Liver (tissue), 9 donors: Measurements from ENCODE around the gene CADM3. TPM values are rescaled to one million over a fixed set of nuclear protein-coding genes. Genes with fewer than 3 reads are reported as not detected.

ENCODE experiments used
- DNase-seq: peaks from one replicate; pipeline ENCODE4 v3.0.0-alpha.2; 2017; ENCODE audit warnings: low spot score
- H3K27ac ChIP-seq, 2 donors: one replicate each; pipeline ENCODE4 v1.7.0; 2013; ENCODE audit warnings: inconsistent platforms in 2 of 2, low read length in 2 of 2, control low read depth in 1 of 2, low read depth in 1 of 2, mild to moderate bottlenecking in 1 of 2
- H3K27me3 ChIP-seq, 4 donors: one replicate each; pipeline versions ENCODE4 v1.6.1 to v1.7.0; 2013; ENCODE audit warnings: low read length in 3 of 4, inconsistent platforms in 1 of 4, mild to moderate bottlenecking in 1 of 4, moderate library complexity in 1 of 4; ENCODE audit not compliant: control insufficient read depth in 4 of 4, insufficient read depth in 4 of 4
- H3K36me3 ChIP-seq, 4 donors: one replicate each; pipeline versions ENCODE4 v1.6.1 to v1.7.0; 2013; ENCODE audit warnings: low read length in 3 of 4, mild to moderate bottlenecking in 3 of 4, low read depth in 1 of 4, moderate library complexity in 1 of 4; ENCODE audit not compliant: control insufficient read depth in 4 of 4, insufficient read depth in 3 of 4
- H3K4me1 ChIP-seq, 4 donors: one replicate each; pipeline versions ENCODE4 v1.6.1 to v1.7.0; 2013; ENCODE audit warnings: low read length in 3 of 4, mild to moderate bottlenecking in 3 of 4, moderate library complexity in 1 of 4; ENCODE audit not compliant: control insufficient read depth in 4 of 4, insufficient read depth in 4 of 4
- H3K4me3 ChIP-seq, 3 donors: one replicate each; pipeline versions ENCODE4 v1.6.1 to v1.7.0; 2013; ENCODE audit warnings: low read length in 3 of 3, control low read depth in 1 of 3, low read depth in 1 of 3, mild to moderate bottlenecking in 1 of 3
- H3K9ac ChIP-seq, 2 donors: one replicate each; pipeline ENCODE4 v1.7.0; 2013; ENCODE audit warnings: low read length in 2 of 2, mild to moderate bottlenecking in 2 of 2, moderate library complexity in 2 of 2, control low read depth in 1 of 2, low read depth in 1 of 2
- H3K9me3 ChIP-seq, 4 donors: one replicate each; pipeline versions ENCODE4 v1.6.1 to v1.7.0; 2013; ENCODE audit warnings: low read length in 3 of 4; ENCODE audit not compliant: control insufficient read depth in 4 of 4
- ATF3 ChIP-seq: IDR thresholded peaks from 2 replicates; pipeline ENCODE4 v1.6.1; 2016; ENCODE audit warnings: antibody characterized with exemption
- CTCF ChIP-seq: fragments of 150-350 bp; IDR thresholded peaks from 2 replicates; pipeline ENCODE4 v1.5.1; 2017; ENCODE audit warnings: improper control_type of control experiment, low read depth, low read length; ENCODE audit not compliant: missing input control
- EGR1 ChIP-seq, 2 donors: IDR thresholded peaks; 2 replicates each; pipeline ENCODE4 v1.6.1; 2016 to 2018; ENCODE audit warnings: antibody characterized with exemption in 2 of 2, low read depth in 2 of 2
- HNF4A ChIP-seq, 2 donors: conservative IDR thresholded peaks; 2 replicates each; pipeline ENCODE4 v1.6.1; 2016; ENCODE audit warnings: antibody characterized with exemption in 2 of 2, mild to moderate bottlenecking in 2 of 2
- HNF4G ChIP-seq: IDR thresholded peaks from 2 replicates; pipeline ENCODE4 v1.6.1; 2016; ENCODE audit warnings: antibody characterized with exemption
- JUND ChIP-seq, 2 donors: IDR thresholded peaks; 2 replicates each; pipeline ENCODE4 v1.6.1; 2016; ENCODE audit warnings: antibody characterized with exemption in 2 of 2
- NR2F2 ChIP-seq: IDR thresholded peaks from 2 replicates; pipeline ENCODE4 v1.6.1; 2016; ENCODE audit warnings: antibody characterized with exemption
- REST ChIP-seq: IDR thresholded peaks from 2 replicates; pipeline ENCODE4 v1.6.1; 2016; ENCODE audit warnings: antibody characterized with exemption, mild to moderate bottlenecking
- SP1 ChIP-seq: IDR thresholded peaks from 2 replicates; pipeline ENCODE4 v1.6.1; 2018; ENCODE audit warnings: antibody characterized with exemption, mild to moderate bottlenecking
- TAF1 ChIP-seq: conservative IDR thresholded peaks from 2 replicates; pipeline ENCODE4 v1.6.1; 2016; ENCODE audit warnings: antibody characterized with exemption, mild to moderate bottlenecking
- YY1 ChIP-seq: IDR thresholded peaks from 2 replicates; pipeline ENCODE4 v1.6.1; 2016; ENCODE audit warnings: antibody characterized with exemption, mild to moderate bottlenecking
- ZBTB33 ChIP-seq: IDR thresholded peaks from 2 replicates; pipeline ENCODE4 v1.6.1; 2016; ENCODE audit warnings: antibody characterized with exemption
- WGBS: extraction: QIAGEN DNeasy Blood & Tissue Kit; methylation state at CpG from one replicate; pipeline ENCODE4 v1.1.7; 2013; 5-methylcytosine and 5-hydroxymethylcytosine counted together
- polyA plus RNA-seq, 2 donors: library from polyadenylated mRNA; stranded (reverse) in 1 of 2; unstranded in 1 of 2; fragments of 200-250 nt in 1 of 2; fragments of >200 nt in 1 of 2; fragmentation: Nextera tagmentation in 1 of 2; extraction: Ambion mirVana in 1 of 2; gene quantifications; one replicate each; pipeline versions ENCODE4 v1.2.1 to v1.2.3, GENCODE V29; 2013 to 2015
- total RNA-seq, 2 donors: library from RNA; depleted of rRNA; stranded (reverse); fragments of >200 nt; gene quantifications; one replicate each; pipeline ENCODE4 v1.2.3, GENCODE V29; 2014
- donor health status: healthy.
- donor health status: healthy.
- donor health status: healthy.
- donor health status: healthy.
- donor health status: healthy.

Gene CADM3
- total and polyA plus RNA-seq, 4 donors: 0.14 to 0.25 (median 0.16) TPM

- Histone ChIP-seq H3K27me3 (peaks cover 0 to 15% (median 3%) of the 10 kb centered on the region in 4 donors), H3K4me3 (no peak overlapping the region), H3K9me3 (no peaks in the 10 kb centered on the region), H3K4me1 (no peaks in the 10 kb centered on the region), H3K9ac (no peak overlapping the region), H3K27ac (no peak overlapping the region), H3K36me3 (no peaks in the 10 kb centered on the region)
- 39% methylated on average over 18 of the region's 18 CpGs for WGBS
- no peak for DNase-seq
- TF ChIP-seq EGR1 (IDR thresholded peaks at IDR 0.05; ENCODE audit: low read depth in 2 of 2): no peak
- TF ChIP-seq HNF4A (conservative IDR thresholded peaks at IDR 0.05): no peak
- TF ChIP-seq CTCF: no peak
These were observed 29.6 kb upstream of the CADM3 start for GRCh38 chr1:159141584-159142390.

GRCh38 chr1:159142391-159142663, 29.1 kb upstream of the CADM3 start:
- WGBS: 36% methylated on average over 2 of the region's 2 CpGs
- no peak overlapping the region for H3K9ac ChIP-seq
- H3K27me3 ChIP-seq: peaks cover 0 to 15% (median 3%) of the 10 kb centered on the region in 4 donors
- no peaks in the 10 kb centered on the region for H3K9me3 ChIP-seq
- H3K36me3 ChIP-seq: no peaks in the 10 kb centered on the region
- DNase-seq: no peak
- no peak overlapping the region for H3K4me3 ChIP-seq
- TF ChIP-seq NR2F2: no peak
- TF ChIP-seq EGR1 (IDR thresholded peaks at IDR 0.05; ENCODE audit: low read depth in 2 of 2): no peak
- TF ChIP-seq ATF3: no peak
- TF ChIP-seq REST: no peak
- no peak for TF ChIP-seq SP1
- no peak for TF ChIP-seq HNF4G
- TF ChIP-seq ZBTB33: no peak
- TF ChIP-seq CTCF: no peak
- TF ChIP-seq JUND (IDR thresholded peaks at IDR 0.05): no peak
- no peak for TF ChIP-seq TAF1
- no peak for TF ChIP-seq YY1
- H3K4me1 ChIP-seq: no peaks in the 10 kb centered on the region
- H3K27ac ChIP-seq: no peak overlapping the region
